ENCODE data around the gene ASPG.
"Not testable (repeated sequence)": the region's sequence is repeated elsewhere in the genome, so short reads cannot be mapped to it uniquely, and the experiment has no call there.

Gene ASPG

DNA sequence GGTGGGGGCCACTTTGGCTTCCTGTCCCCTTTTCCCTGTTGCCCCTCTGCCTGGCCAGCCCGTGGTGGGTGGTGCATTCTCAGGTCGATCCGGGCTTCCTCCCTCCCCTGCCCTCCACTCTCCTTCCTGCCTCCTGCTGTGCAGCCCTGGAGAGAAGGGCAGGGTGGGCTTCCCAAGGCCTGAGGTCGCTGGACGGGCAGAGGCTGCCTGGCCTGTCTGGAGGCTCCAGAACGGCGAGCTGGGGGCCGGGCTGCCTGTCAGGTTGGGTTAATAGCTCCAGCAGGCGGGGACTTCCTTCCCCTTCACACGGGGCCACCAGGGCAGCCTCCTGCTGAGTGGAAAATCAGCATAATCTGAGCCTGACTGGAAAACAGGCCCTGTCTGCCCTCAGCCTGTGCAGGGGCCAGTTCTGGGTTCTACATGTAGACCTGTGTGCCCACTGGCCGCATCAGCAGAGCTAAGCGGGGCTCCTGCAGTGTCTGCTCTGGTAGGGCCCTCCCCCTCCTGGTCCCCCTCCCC is 64.2 kb downstream of the ASPG start:
- DNase-seq, result no peak

GRCh38 chr14:104150136-104151025 is 64.9 kb downstream of the ASPG start:
- DNase-seq, result no peak

DNA sequence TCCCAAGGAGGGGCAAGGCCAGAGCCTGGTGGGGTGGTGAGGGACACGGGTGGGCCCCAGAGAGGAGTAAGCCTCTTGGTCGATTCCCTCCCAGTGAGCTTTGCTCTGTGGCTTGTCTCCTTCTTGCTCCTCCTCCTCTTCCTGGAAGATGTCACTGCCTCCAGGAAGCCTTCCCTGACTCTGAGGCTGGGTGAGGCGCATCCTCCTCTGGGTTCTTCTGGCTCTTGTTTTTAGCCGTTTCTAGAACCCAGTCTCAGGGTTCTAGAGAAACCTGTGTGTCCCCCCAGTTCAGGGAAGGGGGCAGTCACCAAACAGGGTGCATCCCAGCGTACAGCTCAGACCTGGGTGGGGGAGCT is 65.5 kb downstream of the ASPG start:
- no peak for DNase-seq

DNA sequence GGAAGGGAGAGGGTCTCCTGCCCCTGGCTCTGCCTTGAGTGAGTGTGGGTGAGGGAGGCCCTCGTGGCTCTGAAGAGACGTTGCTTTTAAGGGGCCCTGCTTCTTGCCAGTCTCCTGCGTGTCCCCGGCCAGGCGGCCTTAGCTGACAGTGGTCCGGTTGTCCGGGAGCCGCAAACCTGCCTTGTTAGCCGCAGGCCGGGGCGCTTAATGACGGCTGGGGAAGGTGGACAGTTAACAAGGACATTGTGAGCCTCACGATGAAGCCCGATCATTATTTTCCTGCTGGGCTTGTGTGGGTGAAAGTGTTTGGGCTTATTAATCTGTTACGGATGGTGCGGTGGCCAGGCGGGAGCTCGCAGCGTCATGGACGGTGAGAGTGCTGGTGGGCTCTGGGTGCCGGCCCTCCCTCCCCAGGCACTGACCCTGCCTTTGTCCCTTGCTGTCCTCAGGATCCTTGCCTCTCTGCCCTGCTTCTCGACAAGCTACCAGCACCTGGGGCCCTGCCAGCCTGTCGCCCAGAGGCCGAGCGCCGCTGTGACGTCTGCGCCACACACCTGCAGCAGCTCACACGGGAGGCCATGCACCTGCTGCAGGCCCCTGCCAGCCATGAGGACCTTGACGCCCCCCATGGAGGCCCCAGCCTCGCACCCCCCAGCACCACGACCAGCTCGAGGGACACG is 66.2 kb downstream of the ASPG start:
- DNase-seq, result no peak

DNA sequence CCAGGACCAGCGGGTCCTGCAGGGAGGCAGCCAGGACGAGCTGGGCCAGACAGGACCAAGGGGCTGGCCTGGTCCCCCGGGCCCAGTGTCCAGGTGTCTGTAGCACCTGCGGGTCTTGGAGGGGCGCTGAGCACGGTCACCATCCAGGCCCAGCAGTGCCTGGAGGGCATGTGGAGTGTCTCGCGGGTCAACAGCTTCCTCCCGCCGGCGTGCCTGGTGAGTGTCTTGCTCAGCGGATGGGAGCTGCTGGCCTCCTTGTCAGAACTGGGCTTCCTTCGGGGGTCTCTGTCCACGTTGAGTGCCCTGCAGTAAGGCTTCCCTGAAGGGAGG is 66.7 kb downstream of the ASPG start:
- DNase-seq, result no peak

DNA sequence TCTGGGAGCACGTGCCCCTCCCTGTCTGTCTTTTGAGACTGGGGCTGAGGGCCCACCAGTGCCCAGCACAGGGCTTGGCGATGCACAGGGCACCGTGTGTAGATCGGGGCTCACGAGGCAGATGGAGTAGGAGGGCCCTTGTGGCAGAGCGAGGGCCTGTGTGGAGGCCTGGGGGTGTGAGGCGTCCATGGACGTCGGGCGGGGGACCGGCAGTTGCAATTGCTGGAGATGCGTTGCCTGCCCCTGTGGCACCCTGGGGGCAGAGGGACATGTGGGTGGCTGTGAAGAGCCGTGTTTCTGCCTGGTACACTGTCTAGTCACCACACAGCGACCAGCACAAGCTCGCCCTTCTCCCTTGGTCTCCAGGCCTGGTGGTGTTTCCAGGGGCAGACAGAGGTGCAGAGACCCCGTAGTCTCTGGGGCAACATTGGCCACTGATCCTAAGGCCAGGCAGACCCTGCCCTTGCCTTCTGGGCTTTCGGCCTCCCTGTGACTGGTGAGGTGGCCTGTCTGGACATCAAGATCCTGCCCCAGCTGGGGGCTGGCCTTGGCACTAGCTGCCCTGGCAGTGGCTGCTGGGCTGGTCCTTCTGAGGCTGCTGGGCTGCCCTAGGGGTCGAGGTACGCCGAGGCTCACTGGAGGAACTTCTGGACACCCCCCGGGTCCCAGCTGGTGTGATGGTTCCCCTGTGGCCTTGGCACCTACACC is 67.3 kb downstream of the ASPG start:
- DNase-seq, result no peak

DNA sequence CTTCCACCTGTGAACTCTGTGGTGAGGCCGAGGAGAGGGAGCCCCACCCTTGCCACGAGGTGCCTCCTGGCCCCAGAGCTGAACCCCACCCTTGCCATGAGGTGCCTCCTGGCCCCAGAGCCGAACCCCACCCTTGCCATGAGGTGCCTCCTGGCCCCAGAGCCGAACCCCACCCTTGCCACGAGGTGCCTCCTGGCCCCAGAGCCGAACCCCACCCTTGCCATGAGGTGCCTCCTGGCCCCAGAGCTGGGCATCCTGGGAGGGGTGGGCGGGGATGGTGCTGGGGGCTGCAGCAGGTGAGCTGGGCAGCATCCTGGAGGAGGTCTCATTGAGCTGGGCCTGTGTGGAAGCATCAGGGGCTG is 67.9 kb downstream of the ASPG start:
- DNase-seq, result not testable (repeated sequence)

- DNase-seq, result no peak
Measured at GRCh38 chr14:104154246-104154645, 68.7 kb downstream of the ASPG start.

DNA sequence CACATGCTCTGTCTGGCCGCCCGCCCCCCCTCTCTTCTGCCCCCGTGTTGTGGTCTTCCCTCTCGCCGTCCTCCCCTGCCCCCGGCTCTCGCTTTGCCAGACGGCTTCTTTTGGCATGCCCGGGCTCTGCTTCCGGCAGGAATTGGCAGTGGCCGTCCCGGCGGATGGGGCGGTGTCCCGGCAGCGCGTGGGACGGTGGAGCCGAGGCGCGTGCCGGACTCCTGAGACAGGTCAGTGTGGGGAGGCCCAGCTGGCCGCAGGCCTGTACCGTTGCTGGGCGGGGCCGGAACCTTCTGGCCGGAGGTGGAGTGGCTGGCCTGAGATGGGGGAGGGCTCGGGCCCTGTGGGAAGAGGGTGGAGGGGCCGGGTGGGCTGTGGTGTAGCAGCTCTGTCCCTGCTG is 70.0 kb downstream of the ASPG start:
- DNase-seq, result no peak

GRCh38 chr14:104156142-104156541 is 70.6 kb downstream of the ASPG start:
- no peak for DNase-seq

DNA sequence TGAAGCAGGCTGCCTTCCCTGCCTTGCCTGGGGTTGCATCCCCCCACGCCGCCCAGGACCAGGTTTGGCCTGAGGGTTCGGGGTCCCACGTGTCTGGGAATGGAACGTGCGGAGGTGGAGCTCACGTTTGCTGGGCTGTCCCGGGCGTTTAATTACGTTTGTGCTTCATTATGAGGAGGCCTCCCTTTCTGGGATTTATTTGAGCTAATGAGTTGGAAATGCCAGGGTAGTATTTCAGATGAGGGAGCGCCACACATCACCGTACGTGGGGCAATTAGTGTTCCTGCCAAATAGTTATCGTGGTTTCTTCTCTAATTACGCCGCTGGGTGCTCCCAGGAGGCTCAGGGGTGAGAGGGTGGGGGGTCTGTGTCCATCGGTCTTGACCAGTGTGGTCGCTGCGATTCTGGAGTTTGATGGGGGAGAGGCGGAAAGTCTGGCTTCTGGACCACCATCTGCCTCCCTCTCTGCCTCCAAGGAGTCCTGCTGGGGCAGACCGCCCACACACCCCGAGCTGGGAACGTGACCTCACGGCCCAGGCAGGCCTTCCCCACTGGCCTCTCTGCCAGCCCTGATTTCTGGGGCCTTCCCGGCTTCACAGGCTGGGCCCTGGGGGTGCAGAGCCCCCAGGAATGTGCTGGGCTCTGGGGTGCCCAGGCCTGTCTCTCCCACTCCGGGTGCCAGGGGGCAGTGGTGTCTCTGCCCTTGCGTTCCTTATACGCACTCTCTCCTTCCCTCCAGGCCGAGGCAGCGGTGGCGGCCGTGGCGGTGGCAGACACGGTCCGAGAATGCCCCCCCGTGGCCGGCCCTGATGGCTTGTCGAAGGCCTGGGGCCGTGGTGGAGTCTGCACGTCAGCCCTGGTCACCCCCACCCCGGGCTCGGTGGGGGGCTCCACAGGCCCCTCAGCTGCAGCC is 71.8 kb downstream of the ASPG start:
- no peak for DNase-seq

- no peak for DNase-seq
Measured at GRCh38 chr14:104158827-104159798, 73.6 kb downstream of the ASPG start.

- DNase-seq, result no peak
Measured at GRCh38 chr14:104159990-104160389, 74.5 kb downstream of the ASPG start.

DNA sequence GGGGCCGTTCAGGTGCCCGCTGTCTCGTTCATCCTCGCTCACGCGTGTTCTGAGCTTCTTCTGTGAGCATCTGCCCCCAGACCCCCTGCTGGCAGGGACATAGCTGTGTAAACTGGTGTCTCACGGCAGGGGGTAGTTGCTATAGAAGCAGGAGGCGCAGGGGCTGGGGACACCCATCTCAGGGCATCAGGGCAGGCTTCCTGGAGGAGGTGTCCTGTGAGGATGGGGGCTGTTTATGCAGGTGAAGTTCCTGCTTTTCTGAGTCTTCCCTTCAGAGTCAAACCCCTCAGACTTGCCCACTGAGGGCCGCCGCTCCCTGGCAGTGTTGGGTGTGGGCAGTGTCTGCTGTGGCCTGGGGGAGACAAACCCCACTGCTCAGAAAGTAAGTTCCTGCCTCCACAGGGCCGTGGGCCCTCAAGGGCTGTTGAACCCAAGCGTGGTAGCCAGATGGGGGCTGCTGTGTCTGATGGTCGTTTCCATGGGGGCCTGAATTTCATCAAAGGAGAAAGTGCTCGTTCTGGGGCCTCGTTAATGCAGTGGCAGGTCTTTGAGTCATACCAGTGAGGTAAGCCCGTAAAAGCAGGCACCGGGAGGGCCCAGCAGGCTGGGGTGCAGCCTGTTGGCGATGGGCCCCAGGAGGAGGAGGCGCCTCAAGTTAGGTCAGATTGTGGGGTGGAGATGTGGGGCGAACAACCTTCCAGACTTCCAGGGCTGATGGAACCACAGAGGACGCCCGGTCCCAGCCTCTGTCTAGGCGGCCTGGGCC is 76.3 kb downstream of the ASPG start:
- DNase-seq, result no peak

DNA sequence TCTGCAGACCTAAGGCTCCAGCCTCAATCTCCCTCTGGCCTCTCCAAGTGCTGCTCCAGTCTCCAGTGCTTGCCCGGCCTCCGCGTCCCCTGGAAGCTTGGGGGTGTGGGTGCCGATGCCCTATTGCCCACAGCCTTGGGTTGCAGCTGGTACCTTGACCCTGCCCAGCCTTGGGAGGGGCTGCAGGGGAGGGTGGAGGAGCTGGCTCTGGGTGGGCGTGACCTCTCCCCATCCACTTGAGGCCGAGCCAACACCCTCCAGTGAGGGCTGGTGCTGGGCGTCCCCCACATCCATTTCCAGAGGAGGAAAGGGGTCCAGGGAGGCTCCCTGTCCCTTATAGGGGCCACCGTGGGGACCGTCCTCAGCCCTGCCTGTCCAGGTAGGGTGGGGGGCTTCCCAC is 77.0 kb downstream of the ASPG start:
- no peak for DNase-seq

- no peak for DNase-seq
Measured at GRCh38 chr14:104163541-104163940, 78.0 kb downstream of the ASPG start.

DNA sequence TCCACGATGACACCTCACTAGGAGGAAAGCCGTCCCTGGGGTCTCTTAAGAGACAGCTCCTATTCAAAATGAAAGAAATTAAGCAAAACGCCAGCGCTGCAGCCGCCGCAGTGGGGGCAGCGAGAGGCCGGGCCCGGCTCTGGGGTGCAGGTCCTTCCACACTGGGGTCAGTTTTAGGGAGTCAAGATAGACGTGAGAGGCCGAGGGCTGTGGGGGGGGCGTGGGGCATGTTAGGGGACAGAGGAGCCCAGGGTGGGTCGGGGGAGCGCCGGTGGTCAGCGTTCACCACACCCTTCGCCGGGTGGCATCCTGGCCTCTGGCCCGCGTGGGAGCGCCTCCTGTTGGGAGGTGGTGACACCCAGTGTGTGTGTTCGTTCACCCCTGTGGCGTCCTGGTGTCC is 78.5 kb downstream of the ASPG start:
- no peak for DNase-seq

GRCh38 chr14:104164512-104164911 is 79.0 kb downstream of the ASPG start:
- DNase-seq, result no peak
